Gastroesophageal sphincter (tissue), 3 donors: ENCODE results near the gene EPS8L3.

ENCODE experiments used
- POLR2A ChIP-seq, 2 donors: fragments of 450-650 bp; IDR thresholded peaks; one replicate each; pipeline ENCODE4 v1.6.1; 2017; ENCODE audit warnings: antibody characterized with exemption in 2 of 2, mild to moderate bottlenecking in 2 of 2, moderate library complexity in 1 of 2
- POLR2AphosphoS5 ChIP-seq: sonication (generic); formaldehyde crosslinking; IDR thresholded peaks from one replicate; pipeline ENCODE4 v1.6.1; 2017; ENCODE audit warnings: antibody characterized with exemption
- TF ChIP-seq, protein P1 (sequence below), 4 experiments: fragments of 200-600 bp in 2 of 4; fragments of 450-650 bp in 2 of 4; sonication (generic) in 1 of 4; IDR thresholded peaks; one replicate each; pipeline ENCODE4 v1.5.1; 2017 to 2019; ENCODE audit warnings: antibody characterized with exemption in 4 of 4, mild to moderate bottlenecking in 2 of 4, moderate library complexity in 2 of 4

- TF ChIP-seq POLR2AphosphoS5 (no peak), POLR2A (IDR thresholded peaks at IDR 0.05) (no peak)
- TF ChIP-seq, protein P1, sequence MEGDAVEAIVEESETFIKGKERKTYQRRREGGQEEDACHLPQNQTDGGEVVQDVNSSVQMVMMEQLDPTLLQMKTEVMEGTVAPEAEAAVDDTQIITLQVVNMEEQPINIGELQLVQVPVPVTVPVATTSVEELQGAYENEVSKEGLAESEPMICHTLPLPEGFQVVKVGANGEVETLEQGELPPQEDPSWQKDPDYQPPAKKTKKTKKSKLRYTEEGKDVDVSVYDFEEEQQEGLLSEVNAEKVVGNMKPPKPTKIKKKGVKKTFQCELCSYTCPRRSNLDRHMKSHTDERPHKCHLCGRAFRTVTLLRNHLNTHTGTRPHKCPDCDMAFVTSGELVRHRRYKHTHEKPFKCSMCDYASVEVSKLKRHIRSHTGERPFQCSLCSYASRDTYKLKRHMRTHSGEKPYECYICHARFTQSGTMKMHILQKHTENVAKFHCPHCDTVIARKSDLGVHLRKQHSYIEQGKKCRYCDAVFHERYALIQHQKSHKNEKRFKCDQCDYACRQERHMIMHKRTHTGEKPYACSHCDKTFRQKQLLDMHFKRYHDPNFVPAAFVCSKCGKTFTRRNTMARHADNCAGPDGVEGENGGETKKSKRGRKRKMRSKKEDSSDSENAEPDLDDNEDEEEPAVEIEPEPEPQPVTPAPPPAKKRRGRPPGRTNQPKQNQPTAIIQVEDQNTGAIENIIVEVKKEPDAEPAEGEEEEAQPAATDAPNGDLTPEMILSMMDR (IDR thresholded peaks at IDR 0.05), result no peak
Measured at GRCh38 chr1:109757936-109758786, 5.6 kb downstream of the EPS8L3 start.
